Effector memory CD8-positive, alpha-beta T cell (primary cell): ENCODE data around the gene WDR41.
"Not testable (repeated sequence)": the region's sequence is repeated elsewhere in the genome, so short reads cannot be mapped to it uniquely, and the experiment has no call there.

Experiments
- ATAC-seq: fragments of 150-1000 bp; cut with Tn5 transposase; replicated peaks from 2 replicates; pipeline ENCODE4 v1.10.0; 2021; ENCODE audit warnings: mild to moderate bottlenecking, moderate library complexity
- DNase-seq, 3 experiments: peaks; one replicate each; pipeline ENCODE4 v3.0.0; 2021
- H3K27ac Mint-ChIP-seq, 2 donors: one replicate each; pipeline ENCODE4 v1.8.0; 2022; ENCODE audit warnings: mild to moderate bottlenecking in 2 of 2, mixed read lengths in 2 of 2, moderate library complexity in 2 of 2
- H3K27me3 Mint-ChIP-seq, 2 donors: one replicate each; pipeline ENCODE4 v1.8.0; 2022; ENCODE audit warnings: mixed read lengths in 2 of 2
- H3K36me3 Mint-ChIP-seq: one replicate; pipeline ENCODE4 v1.8.0; 2022; ENCODE audit warnings: mild to moderate bottlenecking, moderate library complexity, mixed read lengths; ENCODE audit not compliant: insufficient read depth
- H3K4me1 Mint-ChIP-seq, 2 donors: one replicate each; pipeline ENCODE4 v1.8.0; 2022; ENCODE audit warnings: low read depth in 2 of 2, mixed read lengths in 2 of 2
- H3K4me3 Mint-ChIP-seq, 2 donors: one replicate each; pipeline ENCODE4 v1.8.0; 2022; ENCODE audit warnings: mild to moderate bottlenecking in 2 of 2, mixed read lengths in 2 of 2, moderate library complexity in 2 of 2
- H3K9me3 Mint-ChIP-seq, 2 donors: one replicate each; pipeline ENCODE4 v1.8.0; 2022; ENCODE audit warnings: mixed read lengths in 2 of 2

The WDR41 gene

DNA sequence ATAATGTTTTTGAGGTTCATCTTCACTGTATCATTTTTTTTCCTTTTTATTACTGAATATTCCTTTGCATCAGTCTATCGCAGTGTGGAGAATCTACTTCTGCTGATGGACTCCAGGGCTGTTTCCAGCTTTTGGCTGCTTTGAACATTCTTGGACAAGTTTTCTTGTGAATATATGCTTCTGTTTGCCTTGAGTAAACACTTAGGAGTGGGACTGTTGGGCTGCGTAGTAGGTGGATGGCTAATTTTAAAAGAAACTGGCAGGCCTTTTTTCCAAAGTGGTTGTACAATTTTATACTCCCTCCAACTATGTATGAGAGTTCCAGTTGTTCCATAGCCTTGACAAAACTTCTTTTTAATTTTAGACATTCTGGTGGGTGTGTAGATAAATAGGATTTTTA, 102.4 kb downstream of the WDR41 start:
- Mint-ChIP-seq H3K9me3 (no peaks in the 10 kb centered on the region), H3K27me3 (peaks cover 22 to 34% of the 10 kb centered on the region in 2 donors), H3K4me1 (no peaks in the 10 kb centered on the region), H3K4me3 (no peak overlapping the region), H3K27ac (no peak overlapping the region), H3K36me3 (no peaks in the 10 kb centered on the region)
- DNase-seq (no peak), ATAC-seq (no peak)

DNA sequence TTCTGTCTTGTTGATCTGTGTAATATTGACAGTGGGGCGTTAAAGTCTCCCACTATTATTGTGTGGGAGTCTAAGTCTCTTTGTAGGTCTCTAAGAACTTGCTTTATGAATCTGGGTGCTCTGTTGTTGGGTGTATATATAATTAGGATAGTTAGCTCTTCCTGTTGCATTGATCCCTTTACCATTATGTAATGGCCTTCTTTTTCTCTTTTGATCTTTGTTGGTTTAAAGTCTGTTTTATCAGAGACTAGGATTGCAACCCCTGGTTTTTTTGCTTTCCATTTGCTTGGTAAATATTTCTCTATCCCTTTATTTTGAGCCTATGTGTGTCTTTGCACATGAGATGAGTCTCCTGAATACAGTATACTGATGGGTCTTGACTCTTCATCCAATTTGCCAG, 105.8 kb downstream of the WDR41 start:
- not testable (repeated sequence) for H3K27ac Mint-ChIP-seq, H3K4me3 Mint-ChIP-seq, ATAC-seq, H3K9me3 Mint-ChIP-seq, DNase-seq, H3K36me3 Mint-ChIP-seq, H3K4me1 Mint-ChIP-seq
- peaks cover 19 to 20% of the 10 kb centered on the region in 2 donors for H3K27me3 Mint-ChIP-seq

DNA sequence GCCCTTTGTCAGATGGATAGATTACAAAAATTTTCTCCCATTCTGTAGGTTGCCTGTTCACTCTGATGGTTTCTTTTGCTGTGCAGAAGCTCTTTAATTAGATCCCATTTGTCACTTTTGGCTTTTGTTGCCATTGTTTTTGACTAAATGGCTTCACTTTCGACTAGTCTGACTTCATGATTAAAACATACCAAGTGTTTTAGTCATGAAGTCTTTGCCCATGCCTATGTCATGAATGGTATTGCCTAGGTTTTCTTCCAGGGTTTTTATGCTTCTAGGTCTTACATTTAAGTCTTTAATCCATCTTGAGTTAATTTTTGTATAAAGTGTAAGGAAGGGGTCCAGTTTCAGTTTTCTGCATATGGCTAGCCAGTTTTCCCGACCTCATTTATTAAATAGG, 108.8 kb downstream of the WDR41 start:
- not testable (repeated sequence) for H3K27ac Mint-ChIP-seq, H3K27me3 Mint-ChIP-seq, H3K9me3 Mint-ChIP-seq, H3K36me3 Mint-ChIP-seq, ATAC-seq, H3K4me3 Mint-ChIP-seq, H3K4me1 Mint-ChIP-seq, DNase-seq
